Fibroblast of skin of back (primary cell): Measurements from ENCODE around the gene DCLK1.

ENCODE experiments used
- DNase-seq: peaks from one replicate; pipeline ENCODE4 v3.0.0-alpha.2; 2013

DCLK1 gene

DNA sequence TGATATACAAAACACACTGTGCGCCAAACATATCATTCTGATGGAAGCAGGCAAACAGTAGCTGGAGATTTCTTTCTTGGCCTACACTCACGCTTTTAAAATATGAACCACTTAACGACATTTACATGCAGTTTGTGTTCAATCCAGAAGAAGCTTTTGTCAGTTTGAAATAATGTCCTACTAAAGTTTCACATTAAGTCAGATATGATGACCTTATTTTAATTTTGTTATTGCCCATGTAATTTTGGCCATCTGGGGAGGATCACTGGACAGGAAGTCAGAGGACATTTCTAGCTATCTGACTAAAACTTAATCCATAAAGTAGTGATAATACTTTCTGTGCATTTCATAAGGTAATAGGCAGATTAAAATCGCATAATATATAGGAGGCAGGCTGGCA is 98.1 kb downstream of the DCLK1 start:
- DNase-seq, result no peak

DNA sequence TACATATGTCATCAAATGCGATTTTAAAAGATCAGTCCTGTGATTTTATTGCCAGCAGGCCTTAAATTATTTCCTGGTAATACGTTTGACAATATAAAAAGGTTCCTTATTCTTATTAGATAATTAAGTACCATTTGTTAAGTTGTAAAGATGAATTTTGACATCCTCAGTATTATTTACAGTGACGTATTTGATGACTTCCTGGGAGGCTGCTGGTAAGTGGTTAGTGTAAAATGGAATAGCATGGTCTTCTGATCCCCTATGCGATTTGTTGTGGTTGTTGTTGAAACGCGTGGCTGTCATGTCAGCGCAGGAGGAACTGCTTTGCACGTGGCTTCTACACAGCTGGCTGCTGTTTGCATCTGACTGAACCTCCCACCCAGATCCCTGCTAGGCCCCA is 99.7 kb downstream of the DCLK1 start:
- no peak for DNase-seq

DNA sequence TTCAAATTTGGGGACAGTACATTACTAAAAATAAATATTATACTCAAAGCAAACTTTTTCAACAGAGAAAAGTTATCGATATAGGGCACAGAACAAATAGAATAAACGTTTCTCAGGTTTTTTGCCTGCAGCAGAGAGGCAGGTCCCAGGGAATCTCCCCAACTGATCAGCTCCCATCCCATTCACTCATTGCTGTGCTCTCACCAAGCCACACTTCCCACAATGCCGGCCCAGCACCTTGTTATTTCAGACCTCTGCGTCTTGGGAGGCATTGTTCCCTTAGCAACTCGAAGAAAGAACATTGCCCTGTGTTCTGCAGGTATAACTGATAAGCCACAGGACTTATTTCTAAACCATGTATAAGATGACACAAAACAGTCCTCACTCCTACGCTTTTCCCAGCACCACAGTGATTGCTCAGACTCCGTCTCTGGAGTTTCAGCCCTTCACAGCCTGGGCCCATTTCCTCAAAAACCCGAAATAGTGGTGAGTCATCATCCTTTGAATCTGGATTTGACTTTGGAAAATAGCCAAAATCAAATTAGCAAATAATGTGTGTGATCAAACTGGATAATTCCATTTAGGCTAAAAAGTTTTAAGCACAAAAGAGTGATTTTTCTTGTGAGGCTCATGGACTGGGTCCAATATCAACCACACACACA is 100.4 kb downstream of the DCLK1 start:
- DNase-seq, result peak; percentile 75

DNA sequence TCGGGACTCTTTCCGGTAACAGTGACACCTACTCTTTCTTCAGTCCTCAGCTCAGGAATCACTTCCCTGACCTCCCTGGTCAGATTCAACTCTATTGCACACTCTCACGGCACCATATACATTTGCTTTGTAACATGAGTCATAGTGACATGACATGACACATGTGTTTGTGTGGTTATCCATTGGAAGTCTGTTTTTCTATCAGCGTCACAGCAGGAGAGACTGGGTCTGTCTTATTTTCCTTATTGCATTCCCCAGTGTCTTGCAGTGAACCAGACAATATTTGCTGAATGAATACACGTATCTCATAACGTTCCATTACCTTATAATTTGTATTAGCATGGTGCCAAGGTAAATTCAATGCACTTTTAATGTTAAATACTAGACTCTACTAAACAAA is 102.0 kb downstream of the DCLK1 start:
- DNase-seq, result peak; percentile 89

DNA sequence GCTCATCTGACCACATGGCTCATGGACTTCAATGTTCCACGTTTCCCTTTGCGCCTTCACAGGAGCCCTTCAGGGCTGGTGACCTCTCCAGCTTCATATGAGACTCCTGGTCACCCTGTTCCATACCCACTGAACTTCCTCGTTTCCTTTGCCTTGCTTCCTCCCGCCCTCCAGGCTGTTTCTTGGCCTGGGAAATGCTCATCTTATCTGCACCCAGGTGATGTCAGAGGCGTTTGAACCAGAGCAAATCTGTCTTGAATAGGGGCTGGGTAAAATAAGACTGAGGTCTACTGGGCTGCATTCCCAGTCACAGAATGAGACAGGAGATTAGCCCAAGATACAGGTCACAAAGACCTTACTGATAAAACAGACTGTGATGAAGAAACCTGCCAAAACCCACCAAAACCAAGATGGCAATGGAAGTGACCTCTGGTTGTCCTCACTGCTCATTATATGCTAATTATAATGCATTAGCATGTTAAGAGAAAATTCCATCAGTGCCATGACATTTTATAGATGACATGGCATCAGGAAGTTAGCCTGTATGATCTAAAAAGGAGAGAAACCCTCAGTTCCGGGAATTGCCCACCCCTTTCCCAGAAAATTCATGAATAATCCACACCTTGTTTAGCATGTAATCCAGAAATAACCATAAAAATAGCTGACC is 102.7 kb downstream of the DCLK1 start:
- DNase-seq, result no peak

DNA sequence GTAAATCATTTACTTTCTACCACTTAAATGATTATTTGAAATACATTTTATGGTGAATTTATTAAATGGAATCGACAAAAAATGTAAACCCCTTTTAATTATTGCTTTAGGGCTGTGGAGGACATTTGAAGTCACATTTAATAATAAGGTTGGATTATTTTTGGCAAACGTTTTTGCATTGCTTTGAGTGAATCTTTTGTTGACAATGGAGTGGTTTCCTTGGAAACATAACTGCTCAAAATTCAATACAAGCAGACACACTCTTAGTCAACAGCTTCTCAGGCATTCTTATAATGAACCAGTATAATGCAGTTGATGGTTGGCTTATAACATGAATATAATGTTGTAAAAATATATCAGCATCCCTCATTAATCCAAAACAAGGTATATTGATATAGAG is 104.7 kb downstream of the DCLK1 start:
- peak; percentile 45 for DNase-seq

DNA sequence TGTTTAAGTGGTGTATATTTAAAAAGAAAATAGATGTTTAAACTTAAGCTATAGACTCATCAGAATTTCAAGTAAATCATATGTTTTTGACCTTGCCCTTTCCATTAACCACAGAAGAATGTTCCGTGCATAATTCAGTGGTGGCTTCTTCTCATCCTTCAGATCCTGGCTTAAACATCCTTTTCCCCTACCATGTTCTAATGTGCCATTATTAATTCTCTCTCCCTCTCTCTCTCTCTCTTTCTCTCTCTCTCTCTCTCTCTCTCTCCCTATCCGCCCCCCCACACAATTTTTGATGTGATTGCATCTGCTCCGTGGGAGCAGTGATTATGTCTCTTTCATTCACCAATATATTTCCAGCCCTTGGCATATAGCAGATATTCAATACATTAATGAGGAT is 116.4 kb downstream of the DCLK1 start:
- DNase-seq, result no peak

DNA sequence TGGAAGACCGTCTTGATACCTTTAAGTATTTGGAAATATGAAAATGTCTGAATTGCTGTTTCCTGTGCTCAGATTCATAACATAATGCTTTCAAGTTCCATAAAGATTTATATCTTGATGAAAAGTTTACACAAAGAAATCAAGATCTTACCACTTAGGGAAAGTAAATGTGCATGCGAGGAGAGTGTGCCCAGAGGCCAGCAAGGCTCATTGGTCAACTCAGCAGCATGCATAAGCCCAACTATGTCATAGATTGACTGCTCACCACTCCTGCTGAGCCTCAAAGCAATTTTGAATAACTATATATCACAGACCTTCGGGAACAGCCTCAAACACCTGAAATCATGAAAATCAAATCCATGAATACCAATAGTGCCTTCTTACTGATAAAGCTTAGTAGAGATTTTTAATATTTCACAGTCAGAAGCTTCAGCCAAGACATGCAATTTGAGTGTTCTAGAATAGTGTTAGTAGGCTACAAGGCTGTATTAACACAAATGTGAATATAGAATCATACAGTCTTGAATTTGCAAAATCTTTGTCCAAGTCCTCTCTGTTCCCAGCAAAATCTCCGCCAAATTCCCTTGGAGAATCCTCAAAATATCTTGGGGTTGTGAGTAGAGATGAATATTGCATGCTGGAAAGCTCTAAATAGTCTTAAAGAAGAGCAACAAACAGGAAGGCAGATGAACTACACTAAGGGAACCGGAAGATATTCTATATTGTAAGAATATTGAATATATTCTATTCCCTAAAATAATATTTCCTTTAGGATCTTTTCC is 124.1 kb downstream of the DCLK1 start:
- no peak for DNase-seq

DNA sequence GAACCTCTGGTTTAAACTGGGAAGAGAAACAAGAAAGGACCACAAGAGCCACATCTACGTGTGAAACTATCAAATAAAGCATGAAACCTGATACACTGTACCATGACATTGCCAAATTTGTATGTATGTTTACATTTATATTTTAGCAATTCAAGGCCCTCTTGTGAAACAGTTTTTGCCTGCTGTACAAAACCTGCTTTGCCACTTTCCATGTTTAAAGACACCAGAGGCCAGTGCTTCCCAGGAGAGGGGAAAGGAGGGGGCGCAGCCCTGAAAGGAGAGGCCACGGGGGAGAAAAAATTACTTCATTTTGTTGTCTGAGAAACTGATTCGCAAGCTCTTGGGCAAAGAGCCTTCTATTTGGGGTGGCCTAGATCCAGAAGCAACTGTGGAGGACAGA is 124.8 kb downstream of the DCLK1 start:
- DNase-seq, result no peak

DNA sequence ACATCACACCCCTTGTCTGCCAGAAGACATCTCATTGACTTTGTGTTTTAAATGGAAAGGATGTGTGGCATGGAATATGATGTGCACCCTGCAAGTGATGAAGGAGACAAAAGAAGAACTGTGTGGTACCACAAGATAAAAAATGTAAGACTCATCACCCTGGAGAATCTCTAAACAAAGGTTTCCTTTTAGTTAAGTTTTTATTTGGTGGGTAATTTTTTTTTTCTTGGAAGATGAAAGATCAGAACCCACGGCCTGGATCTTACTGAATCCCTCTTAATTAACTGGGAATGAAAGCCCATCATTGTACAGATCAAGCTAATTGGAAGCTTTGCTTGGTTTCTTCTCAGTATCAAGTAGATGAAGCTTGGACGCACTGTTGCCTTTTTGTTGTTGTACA is 129.6 kb downstream of the DCLK1 start:
- DNase-seq, result no peak

DNA sequence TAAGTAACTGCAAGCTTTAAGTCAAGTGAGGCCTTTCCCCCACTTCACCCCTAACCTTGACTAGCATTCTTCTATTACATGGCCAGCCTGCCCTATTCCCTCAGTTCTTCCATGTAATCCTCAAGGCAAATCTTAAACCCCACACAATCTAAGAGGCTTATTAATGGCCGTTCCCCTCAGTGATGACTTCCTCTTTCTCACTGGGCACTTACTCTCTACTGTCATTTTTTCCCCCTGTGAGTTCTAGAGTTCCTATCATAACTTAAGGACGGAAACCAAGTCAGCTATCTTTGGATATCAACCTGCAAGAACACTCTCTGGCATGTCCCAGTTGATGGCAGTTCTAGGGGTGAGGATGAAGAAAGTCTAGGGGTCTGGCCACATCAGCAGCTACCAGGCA is 131.2 kb downstream of the DCLK1 start:
- no peak for DNase-seq

DNA sequence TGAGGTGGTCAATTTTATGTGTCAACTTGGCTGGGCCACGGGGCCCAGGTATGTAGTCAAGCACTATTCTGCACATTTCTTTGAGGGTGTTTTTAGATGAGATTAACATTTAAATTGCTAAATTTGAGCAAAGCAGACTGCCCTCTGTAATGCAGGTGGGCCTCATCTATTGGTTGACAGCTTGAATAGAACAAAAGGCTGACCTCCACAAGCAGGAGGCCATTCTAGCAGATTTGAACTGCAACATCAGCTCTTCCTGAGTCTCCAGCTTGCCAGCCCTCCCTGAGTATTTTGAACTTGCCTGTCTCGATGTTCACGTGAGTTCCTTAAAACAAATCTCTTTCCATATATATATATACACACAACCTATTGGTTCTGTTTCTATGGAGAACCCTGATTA is 134.8 kb downstream of the DCLK1 start:
- DNase-seq, result no peak

DNA sequence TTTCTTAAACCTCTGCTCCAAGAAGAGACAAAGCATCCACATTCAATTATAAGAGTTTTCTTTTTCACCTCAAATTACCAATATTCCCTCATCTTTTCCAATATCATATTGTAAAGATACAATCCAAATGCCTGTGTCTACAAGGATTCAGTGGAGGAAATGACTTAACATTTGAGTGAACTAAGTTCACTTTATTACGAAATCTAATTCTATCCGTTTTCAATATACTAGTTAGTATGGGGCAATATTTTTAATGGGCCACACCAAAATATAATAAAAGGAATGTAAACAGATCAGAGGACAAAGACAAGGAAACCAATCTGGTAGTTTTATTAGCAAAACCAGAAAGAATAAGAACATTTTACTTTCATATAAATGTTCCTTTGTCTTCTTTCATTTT is 136.0 kb downstream of the DCLK1 start:
- no peak for DNase-seq

DNA sequence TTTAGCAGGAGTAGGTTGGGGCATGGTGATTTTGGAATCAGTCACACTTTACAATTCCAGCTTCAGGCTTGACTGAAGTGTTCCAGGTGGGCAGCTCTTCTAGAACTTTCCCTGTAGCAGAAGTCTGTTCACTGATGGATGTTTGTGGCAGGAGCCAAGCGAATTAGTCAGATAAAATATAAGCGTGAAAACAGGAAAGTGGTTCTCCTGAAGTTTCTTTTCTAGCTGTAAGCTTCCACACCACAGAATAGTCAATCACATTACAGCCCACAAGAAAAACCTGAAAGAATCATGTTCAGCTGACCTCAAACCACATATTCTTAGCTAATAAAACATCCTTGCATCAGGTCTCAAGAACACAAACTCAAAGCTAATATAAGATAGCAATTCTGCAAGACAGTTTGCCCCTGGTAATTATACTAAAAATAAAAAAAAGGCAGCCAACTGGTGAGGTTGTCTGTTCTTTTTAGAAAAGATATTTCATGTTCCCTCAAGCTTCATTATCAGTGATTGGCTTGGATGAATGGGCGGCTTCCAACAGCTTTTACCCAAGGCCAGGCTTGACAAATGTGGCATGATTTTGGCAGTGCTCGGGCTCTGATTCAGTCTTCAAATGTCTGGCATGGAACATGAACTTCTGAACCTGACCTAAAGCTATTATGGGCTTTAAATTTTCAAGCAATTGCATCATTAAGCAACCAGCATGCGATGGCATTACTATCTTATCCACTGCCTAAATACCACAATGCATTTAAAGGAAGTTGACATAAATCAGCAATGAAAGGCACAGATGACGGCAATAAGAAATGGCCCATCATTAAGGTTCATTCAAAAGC is 136.8 kb downstream of the DCLK1 start:
- peak; percentile 93 for DNase-seq

DNA sequence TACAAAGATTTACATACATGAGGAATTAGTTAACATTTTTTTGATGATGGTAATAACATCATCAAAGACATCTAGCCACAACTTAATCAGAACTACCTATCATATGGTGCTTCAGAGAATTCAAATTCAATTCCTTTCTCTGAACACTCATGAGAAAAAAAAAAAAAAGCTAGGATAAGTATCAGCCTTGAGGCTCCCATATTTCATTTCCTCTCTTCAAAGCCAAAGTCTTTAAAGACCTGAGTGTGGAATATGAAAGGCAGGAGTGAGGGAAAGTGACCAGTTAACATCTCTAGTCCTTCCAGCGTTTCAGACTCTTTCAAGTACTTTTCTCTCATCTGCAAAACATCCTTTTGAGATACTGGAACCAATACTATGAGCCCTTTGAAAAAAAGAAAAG is 137.5 kb downstream of the DCLK1 start:
- no peak for DNase-seq

DNA sequence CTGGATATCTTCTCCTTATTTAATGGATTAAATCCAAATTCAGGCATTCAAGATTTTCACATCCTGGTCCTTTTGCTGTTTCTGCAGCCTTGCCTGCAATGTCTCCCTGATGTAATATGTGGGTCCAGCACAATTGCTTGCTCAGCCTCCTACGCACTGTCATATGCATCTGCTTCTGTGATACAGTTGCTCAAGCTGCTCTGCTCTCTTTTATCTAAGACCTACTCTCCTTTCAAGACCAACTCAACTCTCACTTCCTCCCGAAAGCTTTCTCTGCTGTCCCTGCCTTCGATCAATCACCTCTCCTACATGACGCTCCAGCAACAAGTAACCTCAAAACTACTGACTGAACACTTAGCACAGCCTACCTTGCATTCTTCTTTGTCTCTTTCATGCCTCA is 138.2 kb downstream of the DCLK1 start:
- DNase-seq, result no peak

DNA sequence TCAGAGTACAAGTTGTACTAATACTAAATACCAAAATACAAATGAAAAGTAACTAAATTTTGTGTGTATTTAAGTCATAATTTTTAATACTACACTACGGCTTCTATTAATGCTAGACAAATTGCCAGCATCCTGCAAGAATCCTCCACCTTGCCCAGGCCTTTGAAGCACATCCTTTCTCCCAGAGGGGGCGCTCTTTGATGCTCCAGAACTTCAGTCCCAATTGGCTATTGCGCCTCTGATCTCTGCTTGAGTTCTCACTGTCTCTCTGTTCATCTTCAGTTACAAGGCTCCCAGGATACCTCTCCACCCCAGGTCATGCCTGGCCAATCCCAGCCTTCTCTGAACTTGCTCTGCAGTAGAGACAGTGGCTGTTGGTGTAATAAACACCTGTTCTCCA is 141.0 kb downstream of the DCLK1 start:
- no peak for DNase-seq

DNA sequence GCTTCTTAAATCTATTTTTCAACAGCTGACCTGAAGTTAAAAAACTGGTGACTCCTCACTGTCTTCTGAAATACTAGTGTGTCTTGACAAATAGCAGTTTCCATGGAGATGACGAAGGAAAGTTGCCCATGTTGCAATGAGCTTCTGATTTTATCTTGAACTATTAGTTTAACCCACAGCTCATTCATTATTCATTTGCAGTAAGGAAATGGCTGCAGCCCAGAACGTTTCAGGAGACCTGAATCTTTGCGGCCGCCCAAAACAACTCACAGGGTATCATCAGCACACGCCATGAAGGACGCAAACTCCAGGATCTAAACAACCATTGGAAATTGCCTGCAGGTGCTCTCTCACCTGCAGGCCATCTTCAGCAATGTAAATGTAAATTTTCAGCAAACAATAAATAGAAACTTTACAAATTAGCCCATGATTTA is 142.5 kb downstream of the DCLK1 start:
- no peak for DNase-seq

DNA sequence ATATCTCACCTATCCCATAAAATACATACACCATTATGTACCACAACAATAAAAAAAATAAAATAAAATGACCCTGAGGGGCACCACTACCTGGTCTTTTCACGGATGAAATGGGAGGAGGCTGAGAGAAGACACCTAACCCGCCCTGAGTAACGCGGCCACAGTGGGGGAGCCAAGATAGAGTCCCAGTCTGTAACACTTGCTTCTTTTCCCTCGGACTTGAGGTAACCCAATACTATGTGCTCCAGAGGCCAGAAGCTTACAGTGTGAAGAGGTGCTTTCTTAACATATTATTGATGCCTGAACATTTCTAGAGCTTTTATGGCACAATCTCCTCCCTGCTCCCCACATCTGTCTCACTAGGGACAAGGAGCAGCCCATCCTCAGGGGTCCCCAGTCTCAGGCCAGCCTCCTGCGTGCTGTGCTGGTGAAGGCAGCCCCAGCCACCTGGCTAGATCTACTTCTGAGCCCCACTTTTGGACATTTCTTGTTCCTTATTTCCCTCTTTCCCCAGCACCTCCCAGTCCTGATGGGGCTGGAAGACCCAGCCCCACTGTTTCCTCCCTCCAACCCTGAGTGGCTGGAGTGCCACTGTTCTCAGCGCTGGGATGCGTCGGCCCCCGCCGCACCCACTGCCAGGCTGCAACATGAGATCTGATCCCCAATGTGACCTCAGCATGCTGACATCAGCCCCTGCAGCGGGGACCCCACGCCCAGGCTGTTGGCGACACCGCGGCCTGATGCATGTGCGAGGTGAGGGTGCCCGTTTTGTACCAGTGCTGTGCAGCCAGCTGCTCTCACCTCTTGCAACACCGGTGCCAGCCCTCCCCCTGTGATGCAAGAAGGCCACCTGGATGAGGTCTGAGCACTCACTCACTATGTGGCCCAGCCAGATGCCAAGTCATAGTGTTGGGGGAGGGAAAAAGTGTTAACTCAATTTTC is 143.3 kb downstream of the DCLK1 start:
- no peak for DNase-seq

DNA sequence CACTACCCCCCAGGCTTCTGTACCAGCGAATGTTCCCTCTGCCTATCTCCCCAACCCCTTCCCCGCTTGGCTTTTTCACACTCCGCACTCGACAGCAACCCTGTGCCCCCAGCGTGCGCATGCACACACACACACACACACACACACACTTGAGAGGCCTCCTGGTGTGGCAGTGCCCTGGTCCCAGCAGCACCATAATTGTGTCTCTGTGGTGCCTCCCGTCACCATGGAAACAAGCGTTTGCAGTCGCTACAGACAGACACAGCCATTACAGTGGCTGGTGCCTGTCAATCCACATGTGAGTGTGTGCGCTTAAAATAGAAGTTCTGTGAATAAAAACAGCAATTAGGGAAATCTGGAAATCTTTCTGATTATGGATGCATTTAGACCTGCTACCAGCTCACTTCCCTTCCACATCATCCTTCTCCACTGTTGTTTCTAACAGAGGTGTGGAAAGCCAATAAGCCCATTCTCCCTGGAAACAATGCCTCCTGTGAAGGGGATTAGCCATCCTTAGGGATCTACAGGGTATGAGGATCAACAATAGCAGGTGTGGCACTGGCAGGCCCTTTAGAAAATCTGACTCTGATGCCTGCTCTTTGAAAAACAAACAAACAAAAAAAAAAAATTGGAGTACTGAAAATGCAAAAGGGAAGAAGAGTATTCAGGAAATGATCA is 146.3 kb downstream of the DCLK1 start:
- no peak for DNase-seq

DNA sequence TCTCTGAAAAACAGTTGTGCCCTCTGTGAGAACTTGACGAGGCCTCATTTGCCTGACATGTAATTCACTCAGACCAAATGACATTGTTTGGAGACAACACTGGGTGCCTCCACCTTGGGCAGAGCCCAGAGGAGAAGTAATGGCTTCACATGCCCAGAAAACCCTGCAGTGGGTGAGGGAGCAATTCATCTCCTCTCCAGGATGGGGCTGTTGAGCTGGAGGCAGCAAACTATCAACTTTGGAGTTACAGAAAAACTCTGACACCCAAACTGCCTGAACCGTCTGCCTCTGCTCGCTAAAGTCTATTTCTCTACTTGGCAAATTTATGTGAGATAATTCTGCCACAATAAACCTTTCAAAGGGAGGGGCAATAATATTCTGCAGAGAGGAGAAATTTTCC is 146.9 kb downstream of the DCLK1 start:
- no peak for DNase-seq
